ENCODE measurements around the gene MUC4.

DNA sequence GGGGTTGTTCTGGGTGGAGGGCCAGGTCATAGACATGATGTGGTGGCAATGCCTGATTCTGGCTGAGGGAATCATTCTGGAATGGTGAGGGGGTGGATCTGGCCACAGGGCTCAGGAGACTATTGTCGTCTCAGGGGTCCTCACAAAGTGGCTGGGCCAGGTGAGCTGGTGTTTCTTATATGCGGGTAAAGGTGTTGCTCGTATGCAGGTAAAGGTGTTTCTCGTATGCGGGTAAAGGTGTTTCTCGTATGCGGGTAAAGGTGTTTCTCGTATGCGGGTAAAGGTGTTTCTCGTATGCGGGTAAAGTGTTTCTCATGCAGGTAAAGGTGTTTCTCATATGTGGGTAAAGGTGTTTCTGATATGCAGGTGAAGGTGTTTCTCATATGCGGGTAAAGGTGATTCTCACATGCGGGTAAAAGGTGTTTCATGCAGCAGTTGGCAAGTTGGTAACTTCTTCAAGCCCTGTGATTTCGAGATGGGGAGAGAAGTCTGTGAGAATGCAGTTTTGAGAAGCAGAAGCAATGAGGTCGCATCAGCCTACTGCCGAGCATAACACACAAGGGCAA lies 10.5 kb upstream of the MUC4 start:
- TF ChIP-seq, protein P1, sequence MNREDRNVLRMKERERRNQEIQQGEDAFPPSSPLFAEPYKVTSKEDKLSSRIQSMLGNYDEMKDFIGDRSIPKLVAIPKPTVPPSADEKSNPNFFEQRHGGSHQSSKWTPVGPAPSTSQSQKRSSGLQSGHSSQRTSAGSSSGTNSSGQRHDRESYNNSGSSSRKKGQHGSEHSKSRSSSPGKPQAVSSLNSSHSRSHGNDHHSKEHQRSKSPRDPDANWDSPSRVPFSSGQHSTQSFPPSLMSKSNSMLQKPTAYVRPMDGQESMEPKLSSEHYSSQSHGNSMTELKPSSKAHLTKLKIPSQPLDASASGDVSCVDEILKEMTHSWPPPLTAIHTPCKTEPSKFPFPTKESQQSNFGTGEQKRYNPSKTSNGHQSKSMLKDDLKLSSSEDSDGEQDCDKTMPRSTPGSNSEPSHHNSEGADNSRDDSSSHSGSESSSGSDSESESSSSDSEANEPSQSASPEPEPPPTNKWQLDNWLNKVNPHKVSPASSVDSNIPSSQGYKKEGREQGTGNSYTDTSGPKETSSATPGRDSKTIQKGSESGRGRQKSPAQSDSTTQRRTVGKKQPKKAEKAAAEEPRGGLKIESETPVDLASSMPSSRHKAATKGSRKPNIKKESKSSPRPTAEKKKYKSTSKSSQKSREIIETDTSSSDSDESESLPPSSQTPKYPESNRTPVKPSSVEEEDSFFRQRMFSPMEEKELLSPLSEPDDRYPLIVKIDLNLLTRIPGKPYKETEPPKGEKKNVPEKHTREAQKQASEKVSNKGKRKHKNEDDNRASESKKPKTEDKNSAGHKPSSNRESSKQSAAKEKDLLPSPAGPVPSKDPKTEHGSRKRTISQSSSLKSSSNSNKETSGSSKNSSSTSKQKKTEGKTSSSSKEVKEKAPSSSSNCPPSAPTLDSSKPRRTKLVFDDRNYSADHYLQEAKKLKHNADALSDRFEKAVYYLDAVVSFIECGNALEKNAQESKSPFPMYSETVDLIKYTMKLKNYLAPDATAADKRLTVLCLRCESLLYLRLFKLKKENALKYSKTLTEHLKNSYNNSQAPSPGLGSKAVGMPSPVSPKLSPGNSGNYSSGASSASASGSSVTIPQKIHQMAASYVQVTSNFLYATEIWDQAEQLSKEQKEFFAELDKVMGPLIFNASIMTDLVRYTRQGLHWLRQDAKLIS (CRISPR knock-in tag; IDR thresholded peaks at IDR 0.05): no peak
- TF ChIP-seq CTCF (IDR thresholded peaks at IDR 0.05 in 2 of 3, conservative IDR thresholded peaks at IDR 0.05 in 1 of 3; ENCODE audit: insufficient read depth in 2 of 3, low read depth in 1 of 3, low read length in 3 of 3): no peak
- no peak for TF ChIP-seq MAFG (tag; conservative IDR thresholded peaks at IDR 0.05)
- TF ChIP-seq, protein P2, sequence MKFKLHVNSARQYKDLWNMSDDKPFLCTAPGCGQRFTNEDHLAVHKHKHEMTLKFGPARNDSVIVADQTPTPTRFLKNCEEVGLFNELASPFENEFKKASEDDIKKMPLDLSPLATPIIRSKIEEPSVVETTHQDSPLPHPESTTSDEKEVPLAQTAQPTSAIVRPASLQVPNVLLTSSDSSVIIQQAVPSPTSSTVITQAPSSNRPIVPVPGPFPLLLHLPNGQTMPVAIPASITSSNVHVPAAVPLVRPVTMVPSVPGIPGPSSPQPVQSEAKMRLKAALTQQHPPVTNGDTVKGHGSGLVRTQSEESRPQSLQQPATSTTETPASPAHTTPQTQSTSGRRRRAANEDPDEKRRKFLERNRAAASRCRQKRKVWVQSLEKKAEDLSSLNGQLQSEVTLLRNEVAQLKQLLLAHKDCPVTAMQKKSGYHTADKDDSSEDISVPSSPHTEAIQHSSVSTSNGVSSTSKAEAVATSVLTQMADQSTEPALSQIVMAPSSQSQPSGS (CRISPR knock-in tag; IDR thresholded peaks at IDR 0.05): no peak
- TF ChIP-seq ZZZ3 (IDR thresholded peaks at IDR 0.05): no peak
- TF ChIP-seq SMC3 (conservative IDR thresholded peaks at IDR 0.05; ENCODE audit: insufficient read depth, low read depth, low read length): no peak
- TF ChIP-seq PHTF2 (CRISPR knock-in tag; IDR thresholded peaks at IDR 0.05): no peak

Measured in K562 (cell line).